Activated CD8-positive, alpha-beta memory T cell treated with anti-CD3 and anti-CD28 coated beads for 4 hours (primary cell): ENCODE results near the gene OS9.

Experiments
- DNase-seq, 2 donors: peaks; one replicate each; pipeline ENCODE4 v3.0.0-alpha.2; 2020; ENCODE audit warnings: low read depth in 2 of 2

Gene OS9

DNA sequence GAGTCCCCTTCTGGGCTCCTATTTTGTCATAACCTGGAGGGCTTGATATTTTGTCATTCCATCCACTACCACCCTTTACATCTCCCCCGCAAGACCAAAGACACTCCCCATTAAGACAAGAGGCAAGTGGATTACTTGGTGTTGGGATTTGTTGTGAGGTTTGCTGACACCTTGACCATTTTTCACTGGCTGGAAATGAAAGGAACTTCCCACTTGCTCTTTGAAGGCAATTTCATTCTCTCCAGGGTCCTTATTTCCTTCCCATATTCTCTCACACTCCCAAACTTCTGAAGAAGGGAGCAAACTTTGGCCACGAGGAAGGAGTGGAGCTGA lies 29.7 kb downstream of the OS9 start:
- DNase-seq = no peak

DNA sequence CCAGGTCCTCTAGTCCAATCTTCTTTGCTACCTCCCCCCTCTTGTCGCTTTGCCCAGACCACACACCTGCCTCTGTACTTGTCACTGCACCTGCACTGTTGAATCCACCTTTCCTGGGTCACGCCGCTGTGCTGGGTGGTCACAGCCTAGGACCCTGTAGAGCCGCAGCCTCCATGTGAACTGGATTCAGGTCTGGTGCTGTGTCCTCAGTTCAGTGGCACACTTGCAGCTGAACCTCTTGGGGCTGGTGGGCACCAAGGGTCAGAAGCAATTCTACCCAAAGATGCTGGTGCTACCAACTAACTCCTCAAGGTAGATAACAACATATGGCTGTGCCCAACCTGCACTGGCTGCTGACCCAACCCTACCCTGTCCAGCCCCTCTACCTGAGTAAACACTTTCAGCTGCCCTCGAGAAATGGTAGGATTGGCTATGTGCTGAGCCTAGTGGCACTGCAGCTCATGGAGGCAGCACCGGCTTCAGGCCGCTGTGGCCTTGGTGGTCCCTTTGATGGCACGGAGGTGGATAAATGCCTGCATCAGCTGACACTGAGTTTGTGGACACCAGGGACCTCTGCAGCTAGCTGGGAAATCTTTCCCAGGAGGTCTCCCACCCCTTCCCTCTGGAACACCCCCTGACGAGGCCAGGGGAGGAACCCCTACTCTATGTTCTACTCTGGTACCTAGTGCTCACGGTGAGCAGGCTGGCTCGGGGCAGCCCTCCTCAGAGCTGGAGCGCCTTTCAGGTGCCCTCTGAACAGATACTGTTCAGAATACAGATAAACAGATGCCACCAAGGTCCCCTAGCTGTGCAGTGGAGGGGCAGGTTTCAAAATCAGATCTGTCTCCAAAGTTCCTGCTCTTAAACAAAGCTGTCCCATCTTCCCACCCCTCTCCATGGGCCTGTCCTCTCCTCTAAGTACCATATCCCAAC lies 30.3 kb downstream of the OS9 start:
- DNase-seq = no peak

DNA sequence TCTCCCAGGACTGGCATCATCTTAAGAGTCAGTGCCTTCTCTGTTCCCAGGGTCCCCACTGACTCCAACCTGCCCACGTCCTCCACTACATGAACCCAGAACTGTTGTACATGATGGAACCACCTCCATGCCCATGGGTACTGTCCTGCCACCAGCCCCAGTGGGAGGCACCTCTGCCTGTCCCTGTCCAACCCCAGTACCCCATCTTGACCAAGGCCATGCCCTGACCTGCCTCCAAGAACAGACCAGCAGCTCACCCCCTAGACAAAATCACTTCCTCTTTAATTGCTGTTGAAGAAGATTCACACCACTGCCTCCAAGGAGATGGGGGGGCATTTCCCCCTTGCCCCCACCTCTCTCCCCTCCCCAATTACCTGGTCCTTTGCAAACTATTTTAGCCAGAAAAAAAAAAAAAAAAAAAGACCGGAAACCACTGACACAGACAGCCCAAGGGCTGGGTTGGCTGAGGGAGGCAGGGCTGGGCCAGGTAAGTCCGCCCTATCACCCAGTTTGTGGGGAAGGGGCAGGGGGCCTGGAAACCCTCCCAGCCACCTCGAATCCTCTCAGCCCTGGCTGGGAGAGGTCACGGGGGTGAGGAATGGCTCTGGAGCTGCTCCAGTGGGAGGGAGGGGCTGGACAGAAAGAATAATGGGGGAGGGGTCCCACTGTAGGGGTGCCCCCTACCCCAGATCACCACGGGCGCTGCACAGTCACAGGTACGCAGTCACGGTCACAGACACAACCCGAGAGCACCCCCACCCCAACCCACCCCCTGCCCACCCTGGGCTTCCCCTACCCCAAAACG lies 31.2 kb downstream of the OS9 start:
- DNase-seq = no peak

DNA sequence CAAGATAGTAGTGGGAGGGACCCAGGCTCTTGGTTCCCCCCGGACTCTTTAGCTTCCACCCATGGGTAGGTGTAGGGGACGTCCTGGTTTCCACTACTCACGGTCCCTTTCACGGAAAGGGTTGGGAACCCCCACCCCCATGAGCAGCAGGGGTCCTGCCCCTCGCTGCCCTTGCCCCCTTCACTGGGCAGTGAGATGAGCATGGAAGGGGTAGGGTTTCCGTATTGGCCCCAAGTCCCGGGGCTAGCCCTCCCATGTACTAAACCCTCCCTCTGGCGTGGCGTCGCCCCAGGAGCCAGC lies 31.9 kb downstream of the OS9 start:
- DNase-seq = no peak

DNA sequence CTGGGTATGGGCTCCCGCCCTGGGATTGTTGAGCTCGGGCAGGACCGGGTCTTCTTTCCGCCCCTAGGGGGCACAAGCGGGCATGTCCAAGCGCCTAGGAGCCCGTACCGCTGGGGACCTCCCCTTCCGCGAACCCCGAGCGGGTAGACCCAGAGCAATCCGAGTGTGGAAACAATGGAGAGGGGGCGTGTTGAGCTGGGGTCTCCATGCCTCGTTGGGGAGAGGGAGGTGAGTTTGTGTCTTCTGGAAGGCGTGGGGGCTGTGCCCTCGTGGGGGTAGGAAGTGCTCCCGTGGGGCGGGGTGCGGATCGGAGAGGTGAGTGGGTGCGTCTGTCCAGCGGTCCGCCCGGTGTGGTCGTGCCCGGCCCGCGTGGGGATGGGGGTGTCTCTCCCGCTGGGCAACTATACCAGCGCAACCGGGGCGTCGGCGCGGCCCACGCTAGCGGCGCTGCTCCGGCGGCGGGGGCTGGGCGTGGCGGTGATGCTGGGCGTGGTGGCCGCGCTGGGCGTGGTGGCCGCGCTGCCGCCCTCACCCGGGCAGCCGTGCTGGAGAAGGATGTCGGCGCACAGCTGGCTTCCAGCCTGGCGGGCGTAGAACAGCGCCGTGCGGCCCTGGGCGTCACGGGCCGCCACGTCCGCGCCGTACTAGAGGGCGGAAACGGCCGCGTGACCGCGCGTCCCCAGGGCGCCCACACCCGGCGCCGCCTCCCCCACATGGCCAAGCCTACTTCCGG lies 32.4 kb downstream of the OS9 start:
- DNase-seq = no peak

DNA sequence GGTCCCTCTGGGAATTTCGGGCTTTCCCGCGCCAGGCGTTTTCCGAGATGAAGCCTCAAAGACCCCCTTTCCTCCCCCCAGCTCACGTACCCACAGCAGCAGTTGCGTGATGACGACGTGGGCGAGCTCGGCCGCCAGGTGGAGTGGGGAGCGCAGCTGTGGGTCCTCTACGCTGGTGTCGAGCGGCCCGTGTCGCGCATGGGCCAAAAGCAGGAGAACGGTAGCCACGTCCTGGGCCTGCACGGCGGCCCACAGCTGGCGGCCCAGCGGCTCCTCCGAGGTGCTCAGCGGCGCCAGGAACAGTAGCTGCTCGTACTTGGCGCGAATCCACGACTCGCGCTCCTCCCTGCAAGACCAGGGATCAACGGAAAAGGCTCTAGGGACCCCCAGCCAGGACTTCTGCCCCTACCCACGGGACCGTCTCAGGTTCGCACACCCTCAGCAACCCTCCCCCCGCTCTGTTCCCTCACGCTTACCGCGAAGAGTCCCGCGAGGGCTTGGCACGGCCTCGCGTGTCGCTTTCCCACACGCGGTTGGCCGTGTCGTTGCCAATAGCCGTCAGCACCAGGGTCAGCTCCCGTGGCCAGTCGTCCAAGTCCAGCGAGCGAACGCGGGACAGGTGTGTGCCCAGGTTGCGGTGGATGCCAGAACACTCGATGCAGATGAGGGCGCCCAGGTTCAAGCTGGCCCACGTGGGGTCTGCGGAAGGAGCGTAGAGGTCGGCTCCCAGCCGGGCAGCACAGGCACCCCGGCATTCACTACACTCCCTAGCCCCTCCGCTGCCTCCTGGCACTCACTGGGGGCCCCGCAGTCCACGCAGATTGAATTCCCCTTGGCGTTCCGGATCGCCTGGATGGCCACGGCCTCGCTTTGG lies 33.2 kb downstream of the OS9 start:
- DNase-seq = no peak

DNA sequence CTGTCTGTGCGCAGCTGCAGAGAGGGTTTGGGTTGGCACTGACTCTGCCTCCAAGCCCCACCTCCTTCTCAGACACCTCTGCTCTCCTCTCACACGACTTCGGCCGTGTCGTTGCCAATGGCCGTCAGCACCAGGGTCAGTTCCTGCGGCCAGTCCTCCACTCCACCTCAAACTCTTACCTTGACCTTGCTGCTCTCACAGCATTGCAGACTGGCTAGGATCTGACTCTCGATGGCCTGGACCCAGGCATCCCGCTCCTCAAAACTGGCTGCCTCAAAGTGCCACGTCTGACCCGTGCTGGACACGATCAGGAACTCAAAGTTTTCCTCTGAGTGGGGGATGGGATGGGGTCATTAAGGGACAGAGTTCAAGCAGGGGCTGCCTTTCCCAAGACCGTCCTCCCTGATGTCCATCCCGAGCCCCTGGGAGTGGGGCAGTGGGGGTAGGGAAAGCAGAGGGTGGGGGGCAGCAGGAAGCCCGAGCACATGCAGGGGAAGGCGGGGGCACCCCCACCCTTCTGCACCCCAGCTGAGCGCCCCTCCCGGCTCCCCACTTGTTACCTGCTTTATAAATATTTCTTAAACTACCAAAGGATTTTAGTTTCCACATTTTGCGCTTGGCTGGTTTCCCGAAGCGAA lies 33.9 kb downstream of the OS9 start:
- DNase-seq = no peak

DNA sequence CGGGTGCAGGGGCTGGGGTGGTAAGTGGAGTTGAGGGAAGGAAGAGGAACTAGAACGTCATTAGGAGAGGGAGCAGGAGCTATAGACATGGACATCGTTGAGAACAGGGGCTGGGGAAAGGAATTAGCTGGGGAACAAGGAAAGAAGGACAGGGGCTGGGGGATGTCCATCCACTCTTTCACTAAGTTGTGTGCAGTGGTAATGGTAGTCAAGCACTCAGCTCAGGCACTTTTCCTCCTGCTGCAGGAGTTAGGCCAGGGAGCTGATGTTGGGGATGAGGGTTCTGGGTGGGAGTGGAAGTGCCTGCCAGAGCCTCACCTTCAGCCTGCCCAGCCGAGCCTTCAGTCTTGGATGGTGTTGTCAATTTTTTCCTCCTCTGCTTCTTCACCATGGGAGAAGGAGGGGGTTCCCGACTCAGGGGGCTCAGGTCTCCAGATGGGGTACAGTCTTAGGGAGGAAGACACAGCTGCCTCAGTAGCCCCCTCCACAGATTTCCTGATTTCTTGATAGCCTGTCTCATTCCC lies 35.5 kb downstream of the OS9 start:
- DNase-seq = no peak

DNA sequence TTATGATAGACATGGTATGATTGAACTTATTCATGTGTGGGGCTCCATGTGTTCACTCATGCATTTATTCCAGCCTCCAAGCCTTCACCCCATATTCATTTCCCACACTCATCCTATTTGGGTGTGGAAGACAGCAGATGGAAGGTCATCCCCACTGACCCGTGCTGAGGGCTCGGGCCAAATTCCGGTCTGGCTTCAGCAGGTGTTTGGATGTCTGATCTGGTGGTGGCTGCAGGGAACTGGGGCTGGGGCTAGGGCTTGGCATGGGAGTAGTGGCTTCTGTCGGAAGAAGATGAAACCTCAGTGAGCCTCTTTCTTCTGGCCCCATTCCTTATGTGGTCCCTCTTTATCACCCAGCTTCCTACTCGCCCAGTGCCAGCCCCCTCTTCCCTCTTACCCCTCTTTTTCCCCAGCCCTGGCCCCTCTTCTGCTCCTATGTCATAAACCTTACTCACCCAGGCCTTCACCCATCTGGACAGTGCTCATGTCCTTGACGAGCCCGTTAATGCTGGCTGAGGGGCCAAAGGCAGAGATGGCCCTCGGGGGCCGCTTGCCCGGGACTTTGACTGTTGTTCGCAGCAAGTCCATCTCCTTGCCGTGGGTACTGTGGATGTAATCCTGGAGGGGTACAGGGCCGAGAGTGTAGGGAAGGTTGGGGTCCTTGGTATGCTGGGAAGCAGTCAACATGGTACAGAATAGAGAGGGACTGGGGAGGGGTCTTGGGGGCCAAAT lies 36.6 kb downstream of the OS9 start:
- no peak for DNase-seq

DNA sequence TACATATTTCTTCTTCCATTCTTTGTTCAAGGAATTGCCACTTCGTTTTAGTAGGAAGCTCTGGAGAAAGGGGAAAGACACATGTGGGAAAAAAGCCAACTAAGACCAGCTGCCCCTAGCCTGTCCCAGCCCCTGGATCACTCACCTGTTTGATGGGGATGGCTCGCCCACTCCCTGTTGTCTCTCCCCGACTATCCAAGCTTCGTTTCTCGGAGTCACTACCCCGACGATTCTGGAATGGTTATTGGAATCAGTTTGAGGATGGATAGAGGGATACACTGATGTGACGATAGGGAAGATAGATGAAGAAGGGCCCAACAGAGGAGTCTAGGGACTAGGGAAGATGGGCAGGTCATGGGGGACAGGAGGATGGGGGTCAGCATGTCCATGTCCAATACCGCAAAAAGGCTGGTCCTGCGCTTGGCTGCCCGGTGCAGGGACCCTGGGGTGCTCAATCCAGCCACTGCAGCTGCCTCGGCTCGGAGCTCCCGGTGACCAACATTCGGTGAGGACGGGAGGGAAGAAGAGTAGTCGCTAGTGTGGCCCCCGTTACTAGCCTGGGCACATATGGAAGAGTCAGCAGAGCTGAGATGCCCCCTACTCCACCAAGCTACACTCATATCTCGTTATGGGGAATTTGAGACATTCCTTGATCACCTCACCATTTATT lies 37.6 kb downstream of the OS9 start:
- no peak for DNase-seq

DNA sequence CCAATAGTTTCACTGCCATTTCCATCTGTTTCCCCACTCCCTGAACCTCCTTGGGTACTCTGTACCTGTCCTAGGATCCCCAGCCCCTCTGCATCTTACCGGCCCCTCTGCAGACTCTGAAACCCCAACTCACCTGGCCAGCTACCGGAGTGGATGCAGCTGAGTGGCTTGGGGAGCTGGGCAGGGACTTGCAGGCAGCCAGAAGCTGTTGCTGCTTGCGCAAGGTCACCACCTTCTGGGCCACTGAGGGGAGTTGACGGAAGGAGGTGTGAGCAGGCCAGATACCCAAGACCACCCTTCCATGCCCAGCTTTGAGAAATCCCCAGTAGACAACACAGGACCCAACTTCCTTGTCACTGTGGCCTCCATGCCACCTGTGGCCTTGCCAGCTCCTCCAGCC lies 38.3 kb downstream of the OS9 start:
- DNase-seq = no peak

DNA sequence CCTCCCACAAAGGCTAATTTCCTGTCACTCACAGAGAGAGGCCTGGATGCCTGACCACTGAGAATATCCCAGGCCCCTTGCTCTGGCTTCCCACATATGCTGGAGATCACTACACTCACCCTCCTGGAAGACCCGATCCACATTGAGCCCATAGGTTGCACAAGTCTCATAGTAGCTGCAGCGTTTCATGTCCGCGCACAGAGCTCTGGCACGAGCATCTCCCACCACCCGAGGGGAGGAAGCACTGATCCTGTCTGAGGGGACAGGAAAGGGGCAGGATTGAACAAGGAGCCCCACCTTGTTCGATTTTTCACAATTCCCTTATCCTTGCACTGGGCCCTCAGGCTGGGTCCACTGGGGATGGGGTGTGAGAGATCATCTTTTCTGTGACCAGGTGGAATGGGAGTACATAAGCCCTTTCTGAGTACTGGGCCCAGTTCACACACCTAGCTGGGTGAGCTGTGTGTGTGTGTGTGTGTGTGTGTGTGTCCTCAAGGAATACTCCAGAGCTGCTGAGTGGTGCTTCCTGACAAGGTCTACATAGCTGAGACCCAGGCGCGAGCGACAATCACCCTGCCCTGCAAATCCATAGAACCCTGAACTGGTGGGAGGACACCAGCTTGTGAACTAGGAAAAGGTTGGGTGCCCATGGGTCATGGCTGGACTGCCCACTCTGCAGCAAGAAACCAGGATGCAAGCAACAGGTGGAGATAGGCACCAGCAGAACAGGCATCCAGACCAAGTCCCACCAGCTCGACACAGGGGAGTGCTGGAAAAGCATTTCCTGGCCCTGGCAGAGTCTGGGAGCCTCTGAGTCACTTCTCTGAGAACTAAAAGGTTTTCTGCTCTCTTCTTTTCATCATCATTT lies 39.0 kb downstream of the OS9 start:
- no peak for DNase-seq

DNA sequence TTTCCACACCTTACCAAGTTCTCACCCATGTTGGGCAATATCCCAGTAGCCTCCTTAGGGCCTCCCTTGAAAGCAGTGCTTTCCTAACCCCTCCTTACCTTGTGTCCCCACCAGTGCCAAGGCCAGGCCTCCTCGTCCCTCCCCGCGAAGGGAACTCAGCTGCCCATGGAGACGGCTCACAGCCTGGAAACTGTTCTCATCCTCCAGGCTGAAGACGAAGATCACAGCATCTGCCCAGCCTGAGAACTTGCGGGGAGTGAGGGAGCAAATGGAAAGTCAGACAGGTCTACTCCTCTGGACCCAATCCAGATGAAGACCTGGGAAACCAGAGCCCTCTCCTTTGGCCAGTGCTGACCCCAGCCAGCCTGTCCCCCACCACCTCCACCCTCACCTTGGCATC lies 40.0 kb downstream of the OS9 start:
- DNase-seq = no peak

DNA sequence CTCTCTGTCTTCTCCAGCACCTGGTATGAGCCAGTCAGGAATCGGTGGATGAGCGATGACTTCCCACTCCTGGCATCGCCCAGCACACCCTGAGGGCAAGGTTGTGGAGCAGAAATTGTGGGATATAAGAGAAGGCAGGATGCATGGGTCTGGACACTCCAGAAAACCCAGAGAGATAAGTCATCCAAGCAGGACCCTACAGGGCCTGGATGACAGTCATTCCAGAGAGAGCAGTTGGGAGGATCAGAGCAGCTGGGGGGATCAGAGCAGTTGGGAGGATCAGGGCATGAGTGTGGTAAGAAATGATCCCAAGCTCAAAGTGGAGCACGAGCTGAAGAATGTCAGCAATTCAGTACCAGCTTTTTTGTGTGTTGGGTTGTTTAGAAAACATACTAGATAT lies 40.7 kb downstream of the OS9 start:
- DNase-seq = no peak

DNA sequence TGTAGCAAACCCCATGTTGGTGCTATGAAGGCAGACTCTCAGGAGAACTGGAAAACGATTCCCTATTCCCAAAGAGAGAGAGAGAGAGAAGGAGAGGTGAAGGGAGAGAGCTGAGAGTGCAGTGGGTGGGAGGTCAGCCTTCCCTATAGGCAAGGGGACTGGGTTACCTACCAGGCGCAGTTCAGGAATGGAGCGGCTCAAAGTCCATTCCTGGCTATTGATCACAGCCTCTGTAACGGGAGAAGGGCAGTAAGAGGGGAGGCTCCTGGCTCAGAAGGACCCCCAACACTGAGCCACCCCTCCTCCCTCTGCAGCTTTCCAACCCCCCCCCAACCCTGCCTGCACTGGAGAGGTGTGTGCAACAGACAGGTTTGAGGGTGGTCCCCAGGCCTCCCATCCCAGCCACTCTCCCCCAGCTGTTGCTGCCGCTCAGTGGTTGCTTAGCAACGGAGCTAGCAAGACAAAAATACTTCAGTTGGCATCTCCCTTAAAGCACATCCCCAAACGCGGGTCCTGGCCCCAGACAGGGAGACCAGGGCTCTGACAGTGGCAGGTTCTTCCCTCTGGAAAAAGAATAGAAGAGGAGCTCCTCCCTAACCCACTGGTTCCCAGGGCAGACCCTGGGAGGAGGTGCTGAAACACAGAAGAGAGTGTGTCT lies 41.4 kb downstream of the OS9 start:
- no peak for DNase-seq

DNA sequence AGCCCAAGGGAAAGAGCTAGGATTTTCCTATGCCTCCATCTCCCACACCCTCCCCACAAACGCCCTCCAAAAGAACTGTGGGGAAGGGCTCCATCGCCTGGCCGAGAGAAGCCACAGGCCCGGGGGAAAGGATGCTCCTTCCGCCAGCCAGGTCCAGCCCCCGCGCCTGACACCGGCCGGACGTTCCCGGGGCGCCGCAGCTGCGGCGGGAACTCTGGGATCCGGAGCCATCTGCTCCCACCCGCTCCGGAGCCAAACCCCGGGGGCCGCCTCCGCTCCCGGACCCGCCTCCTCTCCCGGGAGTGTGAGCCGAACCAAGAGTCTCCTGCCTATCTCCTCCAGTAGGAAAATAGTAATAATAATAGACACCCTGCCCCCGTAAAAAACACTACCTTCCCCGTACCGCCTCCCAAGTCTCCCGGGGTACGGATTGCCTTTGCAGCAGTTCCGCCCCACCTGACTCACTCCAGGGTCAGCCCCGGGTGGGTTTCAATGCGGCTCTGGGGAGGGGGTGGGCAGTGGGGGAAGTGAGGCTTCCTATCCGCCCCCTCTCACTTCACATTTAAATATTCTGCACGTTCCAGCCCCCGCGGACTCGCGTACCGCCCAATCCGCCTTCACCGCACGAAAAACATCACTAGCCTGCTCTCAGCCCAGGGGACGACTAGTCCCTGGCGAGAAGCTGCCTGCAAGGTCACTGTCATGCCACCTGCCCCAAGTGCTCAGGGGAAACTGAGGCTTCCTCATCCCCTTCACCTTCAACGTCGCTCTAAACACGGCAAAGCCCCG lies 42.2 kb downstream of the OS9 start:
- no peak for DNase-seq

DNA sequence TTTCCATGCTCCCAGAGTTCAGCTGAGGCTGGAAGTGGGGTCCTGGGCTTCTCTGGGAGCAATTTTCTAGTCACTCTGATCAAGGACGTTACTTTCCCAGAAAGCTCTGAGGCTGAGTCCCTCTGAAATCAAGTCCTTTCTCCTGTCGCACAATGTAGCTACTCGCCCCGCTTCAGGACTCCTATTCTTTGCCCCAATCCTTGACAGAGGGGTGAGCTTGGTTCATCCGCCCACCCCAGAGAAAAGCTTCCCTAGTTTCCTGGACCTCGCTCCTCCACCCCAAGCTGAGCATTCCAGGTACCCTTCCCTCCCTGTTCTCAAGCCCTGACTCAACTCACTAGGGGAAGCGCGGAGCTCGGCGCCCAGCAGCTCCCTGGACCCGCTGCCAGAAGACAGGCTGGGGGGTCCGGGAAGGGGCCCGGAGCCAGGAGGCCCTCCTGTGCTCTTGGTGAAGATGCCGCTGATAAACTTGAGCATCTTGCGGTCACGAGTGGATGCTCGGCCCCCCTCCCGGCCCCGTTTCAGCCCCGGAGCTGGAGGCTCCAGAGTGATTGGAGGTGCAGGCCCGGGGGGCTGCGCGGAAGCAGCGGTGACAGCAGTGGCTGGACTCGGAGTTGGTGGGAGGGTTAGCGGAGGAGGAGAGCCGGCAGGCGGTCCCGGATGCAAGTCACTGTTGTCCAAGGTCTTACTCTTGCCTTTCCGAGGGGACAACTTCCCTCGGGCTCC lies 43.0 kb downstream of the OS9 start:
- no peak for DNase-seq
